ENCODE measurements around the gene MFSD11. TPM values are rescaled to one million over a fixed set of nuclear protein-coding genes. Genes with fewer than 3 reads are reported as not detected.

The MFSD11 gene
- total RNA-seq, 1 experiment from 2014 or later = 40.4 TPM

- no peak for DNase-seq
- Mint-ChIP-seq H3K4me3 (ENCODE audit: unreplicated experiment) (peak overlapping the region; percentile 96), H3K4me1 (ENCODE audit: low read depth, unreplicated experiment) (peaks cover 21% of the 10 kb centered on the region), H3K36me3 (ENCODE audit: insufficient read depth, unreplicated experiment) (peaks cover 93% of the 10 kb centered on the region), H3K9me3 (ENCODE audit: unreplicated experiment) (no peaks in the 10 kb centered on the region), H3K27ac (ENCODE audit: unreplicated experiment) (peak overlapping the region; percentile 96), H3K27me3 (ENCODE audit: insufficient read depth, unreplicated experiment) (no peaks in the 10 kb centered on the region)
- H3K4me1 ChIP-seq = peaks cover 18% of the 10 kb centered on the region
- POLR2A ChIA-PET = interaction anchor here (0.5 kb wide), 1 partner anchor 229 kb away, joined by 11 read pairs; no protein-coding TSS in a partner anchor
- H3K4me3 ChIP-seq (ENCODE audit: low read depth, low read length) = no peak overlapping the region
- intact Hi-C loops (cut with micrococcal nuclease; ENCODE audit: unreplicated experiment) = no loop called here
- CTCF ChIA-PET = no interaction called here
- no peak for TF ChIP-seq CTCF (IDR thresholded peaks at IDR 0.05; ENCODE audit: insufficient read depth in 1 of 2, low read depth in 1 of 2, low read length in 1 of 2, severe bottlenecking in 1 of 2, unreplicated experiment in 1 of 2)
- H3K36me3 ChIP-seq (ENCODE audit: control insufficient read depth, insufficient read depth, low read length) = peaks cover 11% of the 10 kb centered on the region
- no peaks in the 10 kb centered on the region for H3K27me3 ChIP-seq (replicated peaks; ENCODE audit: control insufficient read depth, insufficient read depth, low read length)
- H3K9me3 ChIP-seq = no peaks in the 10 kb centered on the region
- no TSS peak for BruUV-seq (replicated peaks)
Observed at GRCh38 chr17:76732734-76733617, 4.9 kb upstream of the MFSD11 start.

- Histone ChIP-seq H3K4me3 (ENCODE audit: low read depth, low read length) (no peak overlapping the region), H3K9me3 (no peaks in the 10 kb centered on the region), H3K27me3 (replicated peaks; ENCODE audit: control insufficient read depth, insufficient read depth, low read length) (no peaks in the 10 kb centered on the region), H3K36me3 (ENCODE audit: control insufficient read depth, insufficient read depth, low read length) (peaks cover 11% of the 10 kb centered on the region), H3K4me1 (peaks cover 18% of the 10 kb centered on the region)
- DNase-seq = no peak
- H3K27ac Mint-ChIP-seq (ENCODE audit: unreplicated experiment) = peak overlapping the region; percentile 96
- peak overlapping the region; percentile 96 for H3K4me3 Mint-ChIP-seq (ENCODE audit: unreplicated experiment)
- peaks cover 98% of the 10 kb centered on the region for H3K36me3 Mint-ChIP-seq (ENCODE audit: insufficient read depth, unreplicated experiment)
- POLR2A ChIA-PET = no interaction called here
- no peak for TF ChIP-seq CTCF (IDR thresholded peaks at IDR 0.05; ENCODE audit: insufficient read depth in 1 of 2, low read depth in 1 of 2, low read length in 1 of 2, severe bottlenecking in 1 of 2, unreplicated experiment in 1 of 2)
- CTCF ChIA-PET = no interaction called here
- H3K4me1 Mint-ChIP-seq (ENCODE audit: low read depth, unreplicated experiment) = peaks cover 21% of the 10 kb centered on the region
- intact Hi-C loops (cut with micrococcal nuclease; ENCODE audit: unreplicated experiment) = no loop called here
- BruUV-seq (replicated peaks) = no TSS peak
- no peaks in the 10 kb centered on the region for H3K27me3 Mint-ChIP-seq (ENCODE audit: insufficient read depth, unreplicated experiment)
- no peaks in the 10 kb centered on the region for H3K9me3 Mint-ChIP-seq (ENCODE audit: unreplicated experiment)
Observed at GRCh38 chr17:76733618-76733957, 4.3 kb upstream of the MFSD11 start.

- Mint-ChIP-seq H3K36me3 (ENCODE audit: insufficient read depth, unreplicated experiment) (peaks cover 96% of the 10 kb centered on the region), H3K4me1 (ENCODE audit: low read depth, unreplicated experiment) (peaks cover 21% of the 10 kb centered on the region), H3K27me3 (ENCODE audit: insufficient read depth, unreplicated experiment) (no peaks in the 10 kb centered on the region), H3K27ac (ENCODE audit: unreplicated experiment) (peak overlapping the region; percentile 96), H3K9me3 (ENCODE audit: unreplicated experiment) (no peaks in the 10 kb centered on the region), H3K4me3 (ENCODE audit: unreplicated experiment) (peak overlapping the region; percentile 96)
- Histone ChIP-seq H3K36me3 (ENCODE audit: control insufficient read depth, insufficient read depth, low read length) (peaks cover 11% of the 10 kb centered on the region), H3K27me3 (replicated peaks; ENCODE audit: control insufficient read depth, insufficient read depth, low read length) (no peaks in the 10 kb centered on the region), H3K4me1 (peaks cover 18% of the 10 kb centered on the region), H3K9me3 (no peaks in the 10 kb centered on the region), H3K4me3 (ENCODE audit: low read depth, low read length) (peak overlapping the region; percentile 29)
- POLR2A ChIA-PET = no interaction called here
- BruUV-seq (replicated peaks) = no TSS peak
- no peak for DNase-seq
- intact Hi-C loops (cut with micrococcal nuclease; ENCODE audit: unreplicated experiment) = no loop called here
- TF ChIP-seq CTCF (IDR thresholded peaks at IDR 0.05; ENCODE audit: insufficient read depth in 1 of 2, low read depth in 1 of 2, low read length in 1 of 2, severe bottlenecking in 1 of 2, unreplicated experiment in 1 of 2) = no peak
- CTCF ChIA-PET = interaction anchor here (0.7 kb wide), 1 partner anchor 47 kb away, joined by 3 read pairs; no protein-coding TSS in a partner anchor
Observed at GRCh38 chr17:76734080-76734840, 3.7 kb upstream of the MFSD11 start.
